ENCODE data around the gene WDR5B.

DNA sequence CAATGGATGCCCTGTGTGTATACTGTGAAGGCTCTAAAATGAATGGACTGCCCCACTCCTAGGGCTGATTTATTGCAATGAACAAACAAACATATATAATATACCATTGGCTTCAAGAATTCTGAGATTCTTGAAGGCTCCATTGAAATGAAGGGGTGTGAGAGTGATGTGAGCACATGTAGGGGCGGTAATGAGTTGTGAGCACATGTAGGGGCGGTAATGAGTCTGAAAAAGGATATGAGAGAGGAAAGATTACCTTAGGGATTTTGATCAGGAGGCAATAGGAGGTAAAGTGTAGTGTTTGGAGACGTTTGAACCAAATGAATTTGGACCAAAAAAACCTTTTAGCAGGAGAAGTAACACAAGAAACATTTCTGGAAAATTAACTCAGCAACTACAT is 28.2 kb downstream of the WDR5B start:
- no peak for TF ChIP-seq POLR2A (IDR thresholded peaks at IDR 0.05)
- TF ChIP-seq, protein P1, sequence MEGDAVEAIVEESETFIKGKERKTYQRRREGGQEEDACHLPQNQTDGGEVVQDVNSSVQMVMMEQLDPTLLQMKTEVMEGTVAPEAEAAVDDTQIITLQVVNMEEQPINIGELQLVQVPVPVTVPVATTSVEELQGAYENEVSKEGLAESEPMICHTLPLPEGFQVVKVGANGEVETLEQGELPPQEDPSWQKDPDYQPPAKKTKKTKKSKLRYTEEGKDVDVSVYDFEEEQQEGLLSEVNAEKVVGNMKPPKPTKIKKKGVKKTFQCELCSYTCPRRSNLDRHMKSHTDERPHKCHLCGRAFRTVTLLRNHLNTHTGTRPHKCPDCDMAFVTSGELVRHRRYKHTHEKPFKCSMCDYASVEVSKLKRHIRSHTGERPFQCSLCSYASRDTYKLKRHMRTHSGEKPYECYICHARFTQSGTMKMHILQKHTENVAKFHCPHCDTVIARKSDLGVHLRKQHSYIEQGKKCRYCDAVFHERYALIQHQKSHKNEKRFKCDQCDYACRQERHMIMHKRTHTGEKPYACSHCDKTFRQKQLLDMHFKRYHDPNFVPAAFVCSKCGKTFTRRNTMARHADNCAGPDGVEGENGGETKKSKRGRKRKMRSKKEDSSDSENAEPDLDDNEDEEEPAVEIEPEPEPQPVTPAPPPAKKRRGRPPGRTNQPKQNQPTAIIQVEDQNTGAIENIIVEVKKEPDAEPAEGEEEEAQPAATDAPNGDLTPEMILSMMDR (IDR thresholded peaks at IDR 0.05), result no peak

Data from lower leg skin (tissue), 3 donors.